ENCODE data around the gene SCYGR7.

DNA sequence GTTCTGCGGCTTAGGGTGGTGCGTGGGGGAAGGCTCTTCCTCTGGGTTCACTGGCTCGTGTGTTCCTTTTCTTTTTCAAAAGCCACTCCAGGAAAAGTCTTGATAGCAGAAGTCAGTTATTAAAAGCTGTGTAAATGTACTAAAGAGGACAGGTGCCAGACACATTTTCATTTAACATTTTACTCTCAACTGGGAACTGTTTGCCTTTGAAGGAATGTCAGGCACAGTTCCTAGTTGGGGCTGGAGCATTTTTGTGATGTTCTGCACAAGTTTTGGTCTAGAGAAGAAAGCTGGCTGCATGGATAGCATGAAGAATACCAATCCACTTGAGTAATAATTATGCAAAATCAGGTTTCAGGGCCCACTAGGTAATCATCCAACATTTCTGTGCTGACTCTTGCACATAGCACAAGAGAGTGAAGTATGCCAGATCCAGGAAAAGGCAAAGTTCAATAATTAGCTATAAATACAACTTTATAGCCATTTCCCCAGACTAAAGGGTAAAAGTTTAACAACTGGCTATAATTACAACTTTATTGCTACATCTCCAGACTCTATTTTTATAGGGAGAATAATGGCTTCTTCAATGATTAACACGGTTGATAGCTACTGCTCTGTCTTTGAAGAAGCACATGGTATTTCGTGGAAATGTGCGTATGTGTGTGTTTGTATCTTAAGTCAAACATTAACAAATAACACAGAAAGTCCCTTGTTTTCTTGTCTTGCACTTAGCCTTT is 33.8 kb downstream of the SCYGR7 start:
- TF ChIP-seq POLR2AphosphoS5 (IDR thresholded peaks at IDR 0.05; ENCODE audit: low read depth, low read length) (no peak), REST (IDR thresholded peaks at IDR 0.05; ENCODE audit: insufficient read depth in 1 of 2, low read depth in 2 of 2, low read length in 2 of 2) (no peak), FOXP2 (optimal IDR thresholded peaks at IDR 0.05; ENCODE audit: borderline replicate concordance, extremely low read depth, extremely low read length, insufficient read depth) (no peak)

Data from PFSK-1 (cell line).